Coronary artery (tissue), 2 donors: Measurements from ENCODE around the gene TPPP2.
"Not testable (repeated sequence)": the region's sequence is repeated elsewhere in the genome, so short reads cannot be mapped to it uniquely, and the experiment has no call there.

ENCODE experiments used
- DNase-seq: peaks from one replicate; pipeline ENCODE4 v3.0.0-alpha.2; 2017; ENCODE audit warnings: low spot score
- H3K27ac ChIP-seq, 2 donors: fragments of 200-600 bp; sonication (generic); one replicate each; pipeline ENCODE4 v1.5.1; 2016 to 2019
- H3K4me3 ChIP-seq: fragments of 200-600 bp; sonication (generic); 2 replicates; pipeline ENCODE4 v1.5.1; 2016; ENCODE audit warnings: mild to moderate bottlenecking, moderate library complexity
- TF ChIP-seq, protein P1 (sequence below): fragments of 200-600 bp; sonication (generic); IDR thresholded peaks from one replicate; pipeline ENCODE4 v1.5.1; 2019; ENCODE audit warnings: antibody characterized with exemption

TPPP2 gene

DNA sequence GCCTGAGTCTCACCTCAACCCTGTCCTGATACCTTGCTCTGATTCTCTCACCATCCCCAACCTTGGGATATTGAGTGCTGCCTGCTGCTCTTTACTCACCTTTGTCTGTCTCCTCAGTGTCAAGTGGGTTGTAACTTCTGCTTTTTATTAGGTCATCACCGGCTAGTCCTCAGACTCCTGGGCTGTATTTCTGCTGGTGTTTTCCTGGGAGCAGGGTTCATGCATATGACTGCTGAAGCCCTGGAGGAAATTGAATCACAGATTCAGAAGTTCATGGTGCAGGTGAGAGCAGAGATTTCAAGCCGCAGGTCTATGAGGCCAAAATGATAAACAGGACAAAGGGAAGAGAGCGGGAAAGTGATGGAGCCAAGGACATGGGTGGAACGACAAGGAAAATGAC, 30.4 kb upstream of the TPPP2 start:
- DNase-seq, result no peak
- TF ChIP-seq, protein P1, sequence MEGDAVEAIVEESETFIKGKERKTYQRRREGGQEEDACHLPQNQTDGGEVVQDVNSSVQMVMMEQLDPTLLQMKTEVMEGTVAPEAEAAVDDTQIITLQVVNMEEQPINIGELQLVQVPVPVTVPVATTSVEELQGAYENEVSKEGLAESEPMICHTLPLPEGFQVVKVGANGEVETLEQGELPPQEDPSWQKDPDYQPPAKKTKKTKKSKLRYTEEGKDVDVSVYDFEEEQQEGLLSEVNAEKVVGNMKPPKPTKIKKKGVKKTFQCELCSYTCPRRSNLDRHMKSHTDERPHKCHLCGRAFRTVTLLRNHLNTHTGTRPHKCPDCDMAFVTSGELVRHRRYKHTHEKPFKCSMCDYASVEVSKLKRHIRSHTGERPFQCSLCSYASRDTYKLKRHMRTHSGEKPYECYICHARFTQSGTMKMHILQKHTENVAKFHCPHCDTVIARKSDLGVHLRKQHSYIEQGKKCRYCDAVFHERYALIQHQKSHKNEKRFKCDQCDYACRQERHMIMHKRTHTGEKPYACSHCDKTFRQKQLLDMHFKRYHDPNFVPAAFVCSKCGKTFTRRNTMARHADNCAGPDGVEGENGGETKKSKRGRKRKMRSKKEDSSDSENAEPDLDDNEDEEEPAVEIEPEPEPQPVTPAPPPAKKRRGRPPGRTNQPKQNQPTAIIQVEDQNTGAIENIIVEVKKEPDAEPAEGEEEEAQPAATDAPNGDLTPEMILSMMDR, result no peak
- H3K4me3 ChIP-seq, result no peak overlapping the region
- H3K27ac ChIP-seq, result no peak overlapping the region

DNA sequence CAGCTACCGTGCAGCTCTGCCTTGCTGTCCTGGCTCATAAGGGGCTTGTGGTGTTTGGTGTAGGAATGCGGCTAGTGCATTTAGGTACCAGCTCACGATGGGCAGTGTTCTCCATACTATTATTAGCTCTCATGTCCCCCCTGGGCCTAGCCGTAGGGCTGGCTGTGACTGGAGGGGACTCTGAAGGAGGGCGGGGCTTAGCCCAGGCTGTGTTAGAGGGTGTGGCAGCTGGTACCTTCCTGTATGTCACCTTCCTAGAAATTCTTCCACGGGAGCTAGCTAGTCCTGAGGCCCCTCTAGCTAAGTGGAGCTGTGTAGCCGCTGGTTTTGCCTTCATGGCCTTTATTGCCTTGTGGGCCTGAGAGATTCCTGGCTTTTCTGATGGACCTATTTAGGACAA, 28.8 kb upstream of the TPPP2 start:
- Histone ChIP-seq H3K27ac (no peak overlapping the region), H3K4me3 (no peak overlapping the region)
- no peak for DNase-seq
- TF ChIP-seq, protein P1, result no peak

GRCh38 chr14:21003788-21004346, 26.1 kb upstream of the TPPP2 start:
- DNase-seq, result no peak
- TF ChIP-seq, protein P1, result no peak
- Histone ChIP-seq H3K4me3 (peak overlapping the region; percentile 29), H3K27ac (no peak overlapping the region)

- not testable (repeated sequence) for H3K4me3 ChIP-seq, H3K27ac ChIP-seq, DNase-seq
Measured at GRCh38 chr14:21009721-21010120, 20.3 kb upstream of the TPPP2 start.

DNA sequence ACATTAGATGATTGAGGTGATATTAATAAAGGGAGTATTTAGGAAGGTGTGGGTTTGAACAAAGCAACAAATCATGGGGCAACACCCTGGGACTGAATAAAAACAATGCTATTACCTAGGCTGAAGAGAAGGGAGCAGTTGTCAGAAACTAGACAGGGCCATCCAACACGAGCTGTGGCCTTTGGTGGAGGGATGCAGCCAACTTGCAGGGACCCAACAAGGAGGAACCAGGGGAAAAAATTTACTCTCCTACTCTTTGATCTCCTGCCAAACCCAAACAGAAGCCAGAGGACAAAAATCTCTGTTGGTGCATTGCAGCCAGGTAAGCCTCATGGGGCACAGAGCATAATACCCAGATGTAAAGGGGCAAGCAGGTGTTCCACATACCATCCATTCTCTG, 18.9 kb upstream of the TPPP2 start:
- Histone ChIP-seq H3K27ac (no peak overlapping the region), H3K4me3 (no peak overlapping the region)
- peak; percentile 58 for DNase-seq
- TF ChIP-seq, protein P1, result no peak

- no peak overlapping the region for H3K27ac ChIP-seq
- H3K4me3 ChIP-seq, result no peak overlapping the region
- TF ChIP-seq, protein P1, result peak; percentile 97
- DNase-seq, result peak; percentile 84
Measured at GRCh38 chr14:21014761-21015190, 15.2 kb upstream of the TPPP2 start.

DNA sequence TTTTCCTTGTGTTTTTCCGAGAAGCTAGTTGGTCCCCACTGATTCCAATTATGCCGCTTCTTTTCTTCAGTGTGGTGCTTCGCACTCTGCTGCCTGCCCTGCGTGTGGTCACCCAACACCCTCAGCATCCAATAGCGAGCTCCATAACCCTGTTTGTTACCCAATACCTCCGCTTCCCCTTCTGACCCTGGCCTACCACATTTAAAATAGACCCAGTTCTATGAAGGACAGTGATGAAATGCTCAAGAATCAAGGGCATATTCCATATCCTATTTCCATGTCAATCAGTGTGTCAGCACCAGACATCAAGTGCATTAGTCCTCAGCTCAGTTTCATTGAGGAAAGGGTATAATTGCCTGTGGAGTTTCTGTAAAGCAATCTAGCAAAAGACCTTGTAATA, 14.7 kb upstream of the TPPP2 start:
- Histone ChIP-seq H3K27ac (no peak overlapping the region), H3K4me3 (no peak overlapping the region)
- peak; percentile 33 for DNase-seq
- TF ChIP-seq, protein P1, result no peak
